Activated naive CD4-positive, alpha-beta T cell treated with anti-CD3 and anti-CD28 coated beads, Interleukin-2, amount 50 U/mL, for 24 hours (primary cell): ENCODE results near the gene FBXL20.
A peak's percentile ranks its signal among the peaks of the same experiment; 100 is the strongest.

Source experiments
- H3K27ac Mint-ChIP-seq: one replicate; pipeline ENCODE4 v1.8.0; 2021; ENCODE audit warnings: mild to moderate bottlenecking, mixed read lengths
- H3K27me3 Mint-ChIP-seq: one replicate; pipeline ENCODE4 v1.8.0; 2021; ENCODE audit warnings: mixed read lengths
- H3K36me3 Mint-ChIP-seq: one replicate; pipeline ENCODE4 v1.8.0; 2021; ENCODE audit warnings: mixed read lengths
- H3K4me1 Mint-ChIP-seq: one replicate; pipeline ENCODE4 v1.8.0; 2021; ENCODE audit warnings: mixed read lengths
- H3K4me3 Mint-ChIP-seq: one replicate; pipeline ENCODE4 v1.8.0; 2021; ENCODE audit warnings: mild to moderate bottlenecking, mixed read lengths
- H3K9me3 Mint-ChIP-seq: one replicate; pipeline ENCODE4 v1.8.0; 2021; ENCODE audit warnings: mixed read lengths

The FBXL20 gene

DNA sequence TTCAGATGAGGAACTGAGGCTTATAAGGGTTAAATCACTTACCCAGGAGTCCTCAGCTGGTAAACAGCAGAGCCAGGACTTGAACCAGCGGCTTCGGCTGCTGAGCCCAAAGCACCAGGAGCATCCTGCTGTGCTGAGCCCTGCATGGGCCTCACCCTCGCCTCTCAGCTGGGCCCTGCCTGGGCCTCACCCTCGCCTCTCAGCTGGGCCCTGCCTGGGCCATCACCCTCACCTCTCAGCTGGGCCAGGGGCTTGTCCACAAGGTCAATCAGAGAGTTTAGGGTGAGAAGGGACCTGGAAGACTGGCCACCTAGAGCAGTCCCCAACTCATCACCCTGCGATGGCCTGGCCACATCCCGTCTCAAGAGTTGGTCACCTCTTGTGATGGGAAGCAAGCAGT lies 179.9 kb downstream of the FBXL20 start:
- Mint-ChIP-seq H3K4me3 (no peak overlapping the region), H3K27me3 (peaks cover 12% of the 10 kb centered on the region), H3K9me3 (no peaks in the 10 kb centered on the region), H3K36me3 (no peaks in the 10 kb centered on the region), H3K27ac (no peak overlapping the region), H3K4me1 (peaks cover 6% of the 10 kb centered on the region)

DNA sequence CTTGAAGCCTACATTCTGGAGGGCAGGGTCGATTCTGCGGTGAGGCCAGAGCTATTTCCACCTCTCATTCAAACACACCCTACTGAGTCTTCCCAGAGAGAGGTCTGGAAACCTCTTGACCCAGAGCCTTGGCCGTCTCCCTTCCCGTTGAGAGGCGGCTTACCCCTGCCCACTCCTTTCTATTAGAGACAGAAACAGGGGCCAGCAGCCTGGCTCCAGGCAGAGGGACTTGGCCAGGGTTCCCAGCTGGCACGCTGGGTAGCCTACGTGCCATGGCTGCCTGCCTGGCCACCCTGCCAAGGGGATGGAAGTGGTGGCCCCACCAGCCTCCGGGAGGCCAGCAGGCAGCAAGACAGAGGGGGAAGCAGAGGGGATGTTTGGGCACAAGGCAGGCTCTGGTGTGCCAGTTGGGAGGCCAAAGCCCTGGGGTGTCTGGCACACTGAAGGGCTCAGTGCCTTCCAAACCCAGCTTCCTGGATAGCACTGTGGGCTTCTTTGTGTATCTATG lies 181.7 kb downstream of the FBXL20 start:
- no peak overlapping the region for H3K27ac Mint-ChIP-seq
- no peaks in the 10 kb centered on the region for H3K9me3 Mint-ChIP-seq
- H3K36me3 Mint-ChIP-seq = no peaks in the 10 kb centered on the region
- H3K4me3 Mint-ChIP-seq = no peak overlapping the region
- H3K4me1 Mint-ChIP-seq = no peaks in the 10 kb centered on the region
- peaks cover 5% of the 10 kb centered on the region for H3K27me3 Mint-ChIP-seq

DNA sequence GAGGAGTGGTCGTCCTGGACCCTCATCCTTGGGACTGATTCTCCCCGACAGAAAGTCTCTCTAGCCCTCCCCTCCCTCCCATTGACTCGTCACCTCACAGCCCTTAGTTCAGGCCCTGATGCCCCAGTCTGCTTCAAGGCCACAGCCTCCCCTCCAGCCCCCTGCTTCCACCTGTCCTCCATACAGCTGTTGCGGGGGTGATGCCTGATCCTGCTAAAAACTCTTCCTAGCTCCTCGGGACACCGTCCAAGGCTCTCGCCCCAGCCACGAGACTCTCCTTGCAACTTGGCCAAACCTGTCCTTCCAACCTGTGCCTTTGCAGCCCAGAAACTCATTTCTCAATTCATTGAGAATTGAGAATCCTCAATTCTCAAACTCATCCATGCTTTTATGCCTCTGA lies 182.5 kb downstream of the FBXL20 start:
- peaks cover 5% of the 10 kb centered on the region for H3K27me3 Mint-ChIP-seq
- no peaks in the 10 kb centered on the region for H3K4me1 Mint-ChIP-seq
- no peaks in the 10 kb centered on the region for H3K9me3 Mint-ChIP-seq
- H3K27ac Mint-ChIP-seq = no peak overlapping the region
- no peak overlapping the region for H3K4me3 Mint-ChIP-seq
- H3K36me3 Mint-ChIP-seq = no peaks in the 10 kb centered on the region

DNA sequence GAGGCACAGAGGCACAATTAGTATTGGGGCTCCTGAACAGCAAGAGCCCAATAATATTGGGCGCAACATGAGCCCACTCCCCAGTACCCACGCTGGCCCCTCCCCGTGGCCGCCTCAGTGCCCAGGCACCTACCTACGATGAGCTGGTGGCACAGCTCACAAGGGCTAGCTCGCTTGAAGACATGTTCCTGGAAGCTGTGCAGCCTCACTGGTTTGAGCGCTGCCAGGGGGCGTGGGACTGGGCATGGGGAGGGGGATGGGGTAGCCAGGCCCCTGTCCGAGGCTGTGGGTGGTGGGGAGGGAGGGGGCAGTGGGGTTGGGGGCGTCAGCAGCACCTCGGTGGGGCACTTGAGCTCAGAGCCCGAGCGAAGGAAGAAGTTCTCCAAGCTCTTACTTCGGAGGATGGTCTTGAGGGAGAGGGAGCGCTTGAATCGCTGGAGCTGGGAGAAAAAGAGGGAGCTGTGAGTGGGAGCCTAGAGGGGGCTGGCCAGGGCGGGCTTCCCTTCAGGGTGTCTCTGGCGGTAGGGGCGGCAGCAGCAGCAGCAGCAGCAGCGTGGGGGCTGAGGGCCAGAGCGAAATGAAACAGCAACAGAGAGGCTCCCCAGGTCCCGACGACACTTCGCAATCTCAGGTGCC lies 183.6 kb downstream of the FBXL20 start:
- Mint-ChIP-seq H3K36me3 (no peaks in the 10 kb centered on the region), H3K4me1 (no peaks in the 10 kb centered on the region), H3K27ac (no peak overlapping the region), H3K27me3 (peaks cover 3% of the 10 kb centered on the region), H3K9me3 (no peaks in the 10 kb centered on the region), H3K4me3 (no peak overlapping the region)

DNA sequence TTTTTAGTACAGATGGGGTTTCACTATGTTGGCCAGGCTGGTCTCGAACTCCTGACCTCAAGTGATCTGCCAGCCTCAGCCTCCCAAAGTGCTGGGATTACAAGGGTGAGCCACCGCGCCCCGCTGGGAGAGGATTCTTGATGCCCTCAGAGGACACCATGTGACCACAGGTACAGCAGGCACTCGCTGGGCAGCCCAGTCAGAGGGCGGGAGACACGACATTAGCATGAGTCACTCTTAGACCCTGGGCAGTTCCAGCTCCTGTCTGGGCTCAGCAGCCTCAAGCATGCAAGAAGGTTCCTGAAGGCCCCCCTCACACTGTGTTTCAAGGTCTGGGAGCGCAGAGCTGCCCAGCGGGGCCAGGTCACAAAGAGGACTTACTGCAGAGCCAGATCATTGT lies 187.6 kb downstream of the FBXL20 start:
- Mint-ChIP-seq H3K4me1 (peaks cover 11% of the 10 kb centered on the region), H3K27me3 (no peaks in the 10 kb centered on the region), H3K9me3 (no peaks in the 10 kb centered on the region), H3K36me3 (no peaks in the 10 kb centered on the region), H3K4me3 (no peak overlapping the region), H3K27ac (no peak overlapping the region)

DNA sequence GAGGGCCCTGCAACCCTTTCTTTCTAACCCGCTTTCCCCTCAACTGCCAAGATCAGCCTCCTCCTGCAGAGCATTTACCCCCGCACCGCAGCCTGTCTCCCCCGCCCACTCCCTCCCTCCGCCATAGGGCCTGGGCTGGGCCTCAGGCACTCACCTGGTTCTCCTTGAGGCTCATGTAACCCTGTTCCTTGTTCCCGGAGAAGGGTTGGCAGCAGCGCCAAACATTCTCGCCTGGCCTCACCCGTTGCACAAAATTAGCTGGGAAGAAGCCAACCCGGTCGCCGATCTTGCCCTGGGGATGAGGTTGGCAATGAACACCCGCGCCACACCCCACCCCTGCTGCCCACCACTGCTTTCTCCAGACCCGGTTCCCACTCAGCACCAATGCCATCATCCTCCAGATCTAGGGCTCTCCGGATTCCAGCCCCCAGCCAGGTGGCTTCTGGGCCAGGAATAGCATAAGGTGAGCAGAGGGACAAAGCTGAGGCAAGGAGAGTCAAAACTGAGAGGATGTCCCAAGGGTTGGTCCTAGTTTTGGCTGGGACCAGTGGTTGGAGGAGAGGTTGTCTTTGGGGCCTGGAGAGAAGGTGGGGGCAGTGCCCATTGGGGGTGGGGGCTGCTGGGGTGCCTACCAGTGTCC lies 188.5 kb downstream of the FBXL20 start:
- no peak overlapping the region for H3K4me3 Mint-ChIP-seq
- H3K27ac Mint-ChIP-seq = no peak overlapping the region
- H3K4me1 Mint-ChIP-seq = peaks cover 20% of the 10 kb centered on the region
- H3K9me3 Mint-ChIP-seq = no peaks in the 10 kb centered on the region
- H3K27me3 Mint-ChIP-seq = no peaks in the 10 kb centered on the region
- H3K36me3 Mint-ChIP-seq = no peaks in the 10 kb centered on the region

DNA sequence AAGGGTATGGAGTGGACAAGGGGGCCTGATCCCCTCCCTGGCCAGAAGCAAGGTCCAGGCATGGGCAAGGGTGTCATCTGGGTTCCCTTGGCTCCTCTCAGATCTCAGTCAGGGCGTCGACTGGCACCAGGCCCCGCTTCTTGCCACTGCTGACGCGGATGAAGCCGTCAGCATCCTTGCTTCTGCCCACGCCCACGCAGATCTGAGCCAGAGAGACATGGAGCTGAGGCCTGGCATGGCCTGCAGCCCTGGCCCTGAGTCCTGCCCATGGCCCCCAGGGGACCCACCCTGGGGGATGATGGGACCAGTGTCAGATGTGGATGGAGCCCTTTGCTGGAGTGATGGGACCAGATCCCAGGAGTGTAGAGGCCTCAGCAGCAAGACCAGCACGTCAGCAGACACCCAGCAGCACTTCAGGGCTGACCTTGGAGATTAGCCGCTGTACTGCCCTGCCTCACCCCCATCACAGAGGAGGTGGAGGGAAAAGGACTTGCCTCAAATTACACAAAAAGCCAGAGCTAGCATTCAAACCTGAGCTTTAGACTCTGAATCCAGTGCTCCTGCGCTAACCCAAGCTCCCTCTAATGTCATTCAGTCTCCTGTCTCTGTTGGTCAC lies 189.1 kb downstream of the FBXL20 start:
- Mint-ChIP-seq H3K27ac (no peak overlapping the region), H3K9me3 (no peaks in the 10 kb centered on the region), H3K4me1 (peaks cover 24% of the 10 kb centered on the region), H3K4me3 (no peak overlapping the region), H3K27me3 (no peaks in the 10 kb centered on the region), H3K36me3 (no peaks in the 10 kb centered on the region)

DNA sequence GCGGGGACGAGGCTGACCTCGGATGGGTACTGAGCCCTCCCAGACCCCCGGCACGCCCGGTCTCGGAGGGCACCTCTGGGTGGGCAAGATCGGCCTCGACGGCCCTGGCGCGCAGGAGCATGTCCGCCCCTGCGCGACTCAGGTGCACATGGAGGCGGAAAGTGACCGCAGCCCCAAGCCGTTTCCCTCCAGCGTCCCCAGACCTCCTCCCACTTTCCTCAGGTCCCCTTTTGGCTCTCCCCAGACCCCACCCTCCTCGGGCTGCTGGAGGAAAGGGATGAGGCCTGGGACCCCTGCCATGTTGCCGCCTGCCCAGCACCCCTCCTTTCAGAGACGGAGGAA lies 191.4 kb downstream of the FBXL20 start:
- no peak overlapping the region for H3K27ac Mint-ChIP-seq
- H3K4me3 Mint-ChIP-seq = peak overlapping the region; percentile 30
- no peaks in the 10 kb centered on the region for H3K27me3 Mint-ChIP-seq
- no peaks in the 10 kb centered on the region for H3K9me3 Mint-ChIP-seq
- H3K36me3 Mint-ChIP-seq = no peaks in the 10 kb centered on the region
- peaks cover 34% of the 10 kb centered on the region for H3K4me1 Mint-ChIP-seq

DNA sequence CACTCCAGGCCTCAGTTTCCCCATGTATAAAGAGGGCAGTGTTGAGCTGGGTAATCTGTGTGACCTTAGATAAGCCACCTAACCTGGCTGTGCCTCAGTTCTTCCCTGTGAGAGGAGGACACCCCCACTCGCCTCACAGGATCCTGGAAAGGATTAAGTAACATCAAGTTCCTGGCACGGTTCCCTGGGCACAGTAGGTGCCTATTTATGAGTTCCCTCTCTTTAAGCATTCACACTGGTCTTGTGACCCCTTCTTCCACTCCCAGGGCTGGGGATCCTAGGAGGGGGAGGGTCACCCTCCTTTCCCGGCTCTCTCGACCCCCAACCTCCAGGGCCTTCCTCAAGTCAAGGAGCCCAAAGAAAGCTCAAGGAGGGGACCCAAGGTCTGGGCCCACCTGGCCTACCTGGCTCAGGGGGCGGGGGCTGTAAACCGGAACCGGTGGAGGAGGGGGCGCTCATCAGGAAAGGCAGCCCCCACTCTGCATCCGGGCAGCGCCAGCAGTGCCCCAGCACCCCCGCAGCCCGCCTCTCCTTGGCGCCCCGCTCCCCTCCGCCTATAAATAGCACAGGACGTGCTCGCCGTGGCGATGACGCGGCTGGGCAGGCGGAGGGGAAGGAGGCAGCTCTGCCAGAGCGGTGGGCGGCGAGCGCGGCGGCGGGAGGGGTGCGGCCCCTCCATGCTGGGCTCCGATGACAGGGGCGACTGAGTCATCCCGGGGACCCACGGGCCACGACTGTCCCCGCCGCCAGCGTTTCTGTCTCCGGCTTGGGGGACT lies 191.9 kb downstream of the FBXL20 start:
- peaks cover 34% of the 10 kb centered on the region for H3K4me1 Mint-ChIP-seq
- no peaks in the 10 kb centered on the region for H3K27me3 Mint-ChIP-seq
- peak overlapping the region; percentile 30 for H3K4me3 Mint-ChIP-seq
- H3K27ac Mint-ChIP-seq = peak overlapping the region; percentile 51
- H3K9me3 Mint-ChIP-seq = no peaks in the 10 kb centered on the region
- peaks cover 3% of the 10 kb centered on the region for H3K36me3 Mint-ChIP-seq

DNA sequence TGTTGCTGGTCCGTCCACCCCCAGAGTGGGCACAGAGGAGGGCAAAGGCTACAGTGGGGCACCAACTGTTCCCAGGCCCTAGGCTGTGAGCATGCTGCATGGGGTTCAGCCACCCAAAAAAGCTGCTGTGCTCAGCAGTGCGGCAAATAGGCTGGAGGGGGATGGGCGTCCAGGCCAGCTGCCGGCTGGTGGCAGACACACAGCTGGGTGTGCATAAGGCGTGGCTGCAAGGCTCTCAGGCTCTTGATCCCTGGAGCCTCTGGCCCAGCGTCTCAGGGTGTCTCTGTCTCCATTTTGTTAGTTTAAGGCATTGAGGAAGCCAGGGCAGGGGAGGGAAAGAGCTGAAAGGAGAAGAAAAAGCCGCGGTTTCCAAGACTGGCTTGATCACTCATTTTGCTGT lies 192.5 kb downstream of the FBXL20 start:
- H3K4me1 Mint-ChIP-seq = peaks cover 37% of the 10 kb centered on the region
- no peaks in the 10 kb centered on the region for H3K9me3 Mint-ChIP-seq
- H3K27ac Mint-ChIP-seq = peak overlapping the region; percentile 30
- H3K4me3 Mint-ChIP-seq = peak overlapping the region; percentile 30
- peaks cover 5% of the 10 kb centered on the region for H3K36me3 Mint-ChIP-seq
- H3K27me3 Mint-ChIP-seq = no peaks in the 10 kb centered on the region

DNA sequence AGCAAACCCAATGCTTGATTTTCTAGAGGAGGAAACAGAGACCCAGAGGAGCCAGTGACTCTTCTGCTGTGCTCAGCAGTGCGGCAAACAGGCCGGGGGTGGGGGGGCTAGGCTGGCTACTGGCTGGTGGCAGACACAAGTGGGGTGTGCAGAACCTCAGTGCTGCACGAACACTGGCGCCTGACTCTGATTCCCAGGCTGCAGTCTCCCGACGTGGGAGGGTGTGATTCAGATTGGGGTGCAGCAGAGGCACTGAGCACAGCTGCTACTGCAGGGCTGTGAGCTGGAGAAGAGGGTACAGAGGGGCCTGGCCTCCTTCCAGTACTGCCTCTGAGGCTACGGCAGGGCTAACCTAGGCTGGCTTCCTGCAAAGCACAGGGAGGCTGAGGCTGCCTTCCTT lies 193.3 kb downstream of the FBXL20 start:
- Mint-ChIP-seq H3K4me1 (peaks cover 44% of the 10 kb centered on the region), H3K27ac (no peak overlapping the region), H3K27me3 (no peaks in the 10 kb centered on the region), H3K36me3 (peaks cover 9% of the 10 kb centered on the region), H3K9me3 (no peaks in the 10 kb centered on the region), H3K4me3 (peak overlapping the region; percentile 11)

DNA sequence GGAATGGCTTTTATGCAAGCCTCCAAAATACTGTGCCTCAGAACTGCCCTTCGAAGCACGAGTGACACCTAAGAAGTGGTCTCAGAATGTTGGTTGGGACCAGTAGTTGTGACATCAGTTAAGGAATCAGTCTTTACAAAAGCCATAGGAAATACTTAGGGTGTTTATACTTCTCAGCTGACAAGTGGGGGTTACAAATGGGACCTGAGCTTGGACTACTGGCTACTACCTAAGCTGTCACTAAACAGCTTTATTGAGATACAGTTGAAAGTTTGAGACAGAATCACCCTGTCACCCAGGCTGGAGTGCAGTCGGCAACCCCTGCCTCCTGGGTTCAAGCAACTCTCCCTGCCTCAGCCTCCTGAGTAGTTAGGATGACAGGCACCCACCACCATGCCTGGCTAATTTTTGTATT lies 196.3 kb downstream of the FBXL20 start:
- Mint-ChIP-seq H3K4me3 (no peak overlapping the region), H3K4me1 (peaks cover 53% of the 10 kb centered on the region), H3K9me3 (no peaks in the 10 kb centered on the region), H3K27me3 (no peaks in the 10 kb centered on the region), H3K27ac (peak overlapping the region; percentile 76), H3K36me3 (peaks cover 29% of the 10 kb centered on the region)

DNA sequence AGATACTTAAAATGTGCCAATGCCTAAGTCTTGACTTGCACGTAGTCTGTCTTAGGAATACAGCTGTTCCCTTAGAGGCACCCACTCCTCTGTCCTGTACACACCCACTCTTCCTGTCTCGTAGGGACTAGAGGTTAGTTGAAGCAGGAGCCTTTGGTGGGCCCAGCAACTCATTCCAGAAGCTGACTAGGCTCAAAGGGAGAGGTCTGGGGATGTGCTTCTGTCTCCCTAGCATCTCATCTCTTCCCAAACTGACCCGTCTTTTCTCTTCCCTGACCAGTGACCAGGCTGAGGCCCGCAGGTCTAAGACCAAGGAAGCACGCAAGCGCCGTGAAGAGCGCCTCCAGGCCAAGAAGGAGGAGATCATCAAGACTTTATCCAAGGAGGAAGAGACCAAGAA lies 197.2 kb downstream of the FBXL20 start:
- H3K9me3 Mint-ChIP-seq = no peaks in the 10 kb centered on the region
- peak overlapping the region; percentile 65 for H3K27ac Mint-ChIP-seq
- peaks cover 31% of the 10 kb centered on the region for H3K36me3 Mint-ChIP-seq
- peak overlapping the region; percentile 30 for H3K4me3 Mint-ChIP-seq
- H3K4me1 Mint-ChIP-seq = peaks cover 56% of the 10 kb centered on the region
- no peaks in the 10 kb centered on the region for H3K27me3 Mint-ChIP-seq
